Progenitor cell of endocrine pancreas (in vitro differentiated cells): ENCODE data around the gene FBXL22. TPM values are rescaled to one million over a fixed set of nuclear protein-coding genes. Genes with fewer than 3 reads are reported as not detected.

Experiments
- DNase-seq: peaks from one replicate; pipeline ENCODE4 v3.0.0; 2021; ENCODE audit warnings: low spot score; ENCODE audit not compliant: unreplicated experiment
- H3K27ac Mint-ChIP-seq: 2 replicates; pipeline ENCODE4 v1.8.0; 2021; ENCODE audit warnings: mild to moderate bottlenecking, moderate library complexity, mixed read lengths
- H3K27me3 Mint-ChIP-seq: 2 replicates; pipeline ENCODE4 v1.8.0; 2021; ENCODE audit warnings: mixed read lengths
- H3K36me3 Mint-ChIP-seq: 2 replicates; pipeline ENCODE4 v1.8.0; 2022; ENCODE audit warnings: mixed read lengths; ENCODE audit not compliant: insufficient read depth
- H3K4me1 Mint-ChIP-seq: 2 replicates; pipeline ENCODE4 v1.8.0; 2021; ENCODE audit warnings: low read depth, mixed read lengths
- H3K4me3 Mint-ChIP-seq: 2 replicates; pipeline ENCODE4 v1.8.0; 2021; ENCODE audit warnings: low read depth, mild to moderate bottlenecking, moderate library complexity, mixed read lengths
- H3K9me3 Mint-ChIP-seq: 2 replicates; pipeline ENCODE4 v1.8.0; 2021; ENCODE audit warnings: low read depth, mixed read lengths
- total RNA-seq: library from RNA; stranded (reverse); gene quantifications from 2 replicates; pipeline ENCODE4 v1.2.1, GENCODE V29; 2021
- TF ChIP-seq, protein P1 (sequence below): fragments of 200-600 bp; sonication (generic); IDR thresholded peaks from one replicate; pipeline ENCODE4 v1.5.0; 2021; ENCODE audit warnings: antibody characterized with exemption, mild to moderate bottlenecking; ENCODE audit not compliant: unreplicated experiment

Gene FBXL22
- total RNA-seq, 1 donor from 2014 or later: 0.31 TPM

DNA sequence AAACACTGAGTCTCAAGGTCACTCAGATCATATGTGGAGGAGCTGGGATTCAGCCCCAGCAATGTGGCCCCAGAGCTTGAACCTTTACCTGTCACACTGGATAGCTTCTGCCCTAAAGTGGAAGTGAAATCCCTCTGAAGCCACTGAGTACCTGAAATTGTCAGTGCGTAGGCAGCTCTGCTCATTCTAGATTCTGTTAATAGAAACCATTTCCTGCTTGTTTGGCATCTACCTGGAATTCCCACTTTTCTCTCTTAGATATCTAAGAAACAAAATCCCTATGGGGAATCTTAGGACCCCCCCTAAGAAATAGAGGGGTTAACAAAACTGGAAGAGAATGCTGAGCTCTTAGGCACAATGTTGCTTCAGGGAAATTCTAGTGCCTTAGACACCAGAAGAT lies 29.8 kb downstream of the FBXL22 start:
- TF ChIP-seq, protein P1, sequence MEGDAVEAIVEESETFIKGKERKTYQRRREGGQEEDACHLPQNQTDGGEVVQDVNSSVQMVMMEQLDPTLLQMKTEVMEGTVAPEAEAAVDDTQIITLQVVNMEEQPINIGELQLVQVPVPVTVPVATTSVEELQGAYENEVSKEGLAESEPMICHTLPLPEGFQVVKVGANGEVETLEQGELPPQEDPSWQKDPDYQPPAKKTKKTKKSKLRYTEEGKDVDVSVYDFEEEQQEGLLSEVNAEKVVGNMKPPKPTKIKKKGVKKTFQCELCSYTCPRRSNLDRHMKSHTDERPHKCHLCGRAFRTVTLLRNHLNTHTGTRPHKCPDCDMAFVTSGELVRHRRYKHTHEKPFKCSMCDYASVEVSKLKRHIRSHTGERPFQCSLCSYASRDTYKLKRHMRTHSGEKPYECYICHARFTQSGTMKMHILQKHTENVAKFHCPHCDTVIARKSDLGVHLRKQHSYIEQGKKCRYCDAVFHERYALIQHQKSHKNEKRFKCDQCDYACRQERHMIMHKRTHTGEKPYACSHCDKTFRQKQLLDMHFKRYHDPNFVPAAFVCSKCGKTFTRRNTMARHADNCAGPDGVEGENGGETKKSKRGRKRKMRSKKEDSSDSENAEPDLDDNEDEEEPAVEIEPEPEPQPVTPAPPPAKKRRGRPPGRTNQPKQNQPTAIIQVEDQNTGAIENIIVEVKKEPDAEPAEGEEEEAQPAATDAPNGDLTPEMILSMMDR: no peak
- H3K27ac Mint-ChIP-seq: no peak overlapping the region
- no peak for DNase-seq
- no peaks in the 10 kb centered on the region for H3K27me3 Mint-ChIP-seq
- no peaks in the 10 kb centered on the region for H3K9me3 Mint-ChIP-seq
- H3K4me1 Mint-ChIP-seq: no peaks in the 10 kb centered on the region
- peaks cover 34% of the 10 kb centered on the region for H3K36me3 Mint-ChIP-seq
- no peak overlapping the region for H3K4me3 Mint-ChIP-seq

DNA sequence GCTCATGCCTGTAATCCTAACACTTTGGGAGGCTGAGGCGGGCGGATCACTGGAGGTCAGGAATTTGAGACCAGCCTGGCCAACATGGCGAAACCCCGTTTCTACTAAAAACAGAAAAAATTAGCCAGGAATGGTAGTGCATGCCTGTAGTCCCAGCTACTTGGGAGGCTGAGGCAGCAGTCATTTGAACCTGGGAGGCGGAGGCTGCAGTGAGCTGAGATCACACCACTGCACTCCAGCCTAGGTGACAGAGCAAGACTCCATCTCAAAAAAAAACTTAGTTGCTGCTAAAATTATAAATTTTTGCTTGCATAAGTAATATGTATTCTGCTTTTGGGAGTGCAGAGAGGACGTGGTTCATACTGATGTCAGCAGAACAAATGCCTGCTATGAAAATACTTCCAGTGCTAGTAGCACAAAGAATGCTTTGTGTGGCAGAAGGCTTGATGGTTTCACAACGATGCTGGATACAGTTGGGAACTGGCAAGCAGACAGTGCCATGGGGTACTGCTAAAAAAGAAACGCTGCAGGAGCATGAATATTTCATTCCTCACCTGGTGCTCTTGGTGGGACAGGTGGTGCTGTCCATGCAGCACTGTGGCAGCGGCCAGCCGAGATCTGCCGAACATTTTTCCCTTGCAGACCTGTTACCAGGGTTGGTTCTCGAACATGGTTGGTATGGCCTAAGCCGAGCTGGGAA lies 31.1 kb downstream of the FBXL22 start:
- H3K9me3 Mint-ChIP-seq: no peaks in the 10 kb centered on the region
- no peaks in the 10 kb centered on the region for H3K27me3 Mint-ChIP-seq
- H3K36me3 Mint-ChIP-seq: peaks cover 32% of the 10 kb centered on the region
- no peak for DNase-seq
- no peaks in the 10 kb centered on the region for H3K4me1 Mint-ChIP-seq
- no peak overlapping the region for H3K27ac Mint-ChIP-seq
- no peak overlapping the region for H3K4me3 Mint-ChIP-seq
- TF ChIP-seq, protein P1: no peak

DNA sequence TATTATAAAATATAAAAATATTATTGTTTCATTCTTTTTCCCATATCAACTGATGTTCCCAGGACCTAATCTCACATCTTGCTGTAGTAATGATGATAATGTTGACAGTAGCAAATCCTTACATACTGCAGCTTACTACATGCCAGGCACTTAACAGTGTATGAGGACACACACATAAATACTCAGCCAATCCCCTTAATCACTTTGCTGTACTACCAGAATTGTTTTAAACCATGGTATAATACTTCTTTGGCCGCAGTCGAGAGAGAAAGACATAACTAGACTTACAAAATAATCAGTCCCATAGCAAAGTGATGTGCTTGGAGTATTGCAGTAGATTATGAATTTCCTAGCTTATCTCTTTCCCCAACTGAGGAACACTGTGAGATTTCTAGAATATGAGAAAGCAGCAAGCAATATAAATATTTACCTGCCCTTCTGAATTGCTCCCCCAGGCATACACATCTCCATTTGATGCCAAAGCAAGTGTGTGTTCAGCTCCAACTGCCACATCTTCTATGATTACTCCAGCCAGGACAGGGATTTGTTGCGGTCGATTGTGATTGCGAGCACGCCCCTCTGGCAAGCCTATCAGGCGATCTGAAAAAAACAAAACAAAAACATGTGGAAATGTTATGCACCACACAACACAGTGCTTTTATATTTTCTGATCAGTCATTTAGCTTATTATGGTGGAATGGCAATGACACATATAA lies 33.0 kb downstream of the FBXL22 start:
- TF ChIP-seq, protein P1: no peak
- no peak for DNase-seq
- no peaks in the 10 kb centered on the region for H3K27me3 Mint-ChIP-seq
- H3K4me1 Mint-ChIP-seq: no peaks in the 10 kb centered on the region
- H3K36me3 Mint-ChIP-seq: peaks cover 35% of the 10 kb centered on the region
- no peak overlapping the region for H3K4me3 Mint-ChIP-seq
- no peaks in the 10 kb centered on the region for H3K9me3 Mint-ChIP-seq
- no peak overlapping the region for H3K27ac Mint-ChIP-seq

DNA sequence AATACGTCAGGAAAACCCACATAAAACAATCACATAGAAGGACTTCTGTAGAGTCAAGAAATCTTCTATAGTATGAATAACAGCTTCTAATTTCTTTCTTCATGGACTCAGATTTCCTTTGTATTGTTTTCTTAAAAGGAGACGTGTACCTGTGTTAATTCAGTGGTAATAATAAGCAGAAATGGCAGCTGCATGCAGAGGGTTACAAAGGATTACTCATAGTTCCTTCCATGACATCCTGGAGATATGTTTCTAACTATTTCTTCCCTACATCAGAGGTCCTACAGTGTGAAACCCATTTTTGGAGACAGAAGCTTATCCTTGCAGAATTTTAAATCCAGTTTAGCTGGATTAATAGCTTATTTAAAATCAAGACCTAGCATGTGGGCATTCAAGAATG lies 36.1 kb downstream of the FBXL22 start:
- Mint-ChIP-seq H3K27ac (no peak overlapping the region), H3K4me3 (no peak overlapping the region), H3K36me3 (peaks cover 39% of the 10 kb centered on the region), H3K4me1 (no peaks in the 10 kb centered on the region), H3K27me3 (no peaks in the 10 kb centered on the region), H3K9me3 (no peaks in the 10 kb centered on the region)
- TF ChIP-seq, protein P1: no peak
- DNase-seq: no peak

DNA sequence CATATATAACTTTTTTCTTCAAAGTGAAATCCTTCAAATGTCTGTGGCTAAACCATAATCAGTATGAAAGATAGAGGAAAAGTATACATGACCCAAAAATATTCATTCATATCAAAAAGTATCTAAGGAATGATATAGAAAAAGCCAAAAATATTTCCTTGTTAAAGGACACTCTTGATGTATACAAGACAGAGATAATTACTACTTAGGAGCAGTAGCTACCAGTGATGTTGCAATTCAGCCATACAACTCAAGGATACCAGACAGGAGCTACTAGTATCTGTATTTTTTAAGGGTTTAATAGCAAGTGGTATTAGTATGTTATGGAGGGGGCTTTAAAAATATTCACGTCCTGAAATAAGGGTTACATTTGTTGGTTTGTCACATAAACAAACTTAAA lies 37.0 kb downstream of the FBXL22 start:
- DNase-seq: no peak
- Mint-ChIP-seq H3K27ac (no peak overlapping the region), H3K36me3 (peaks cover 35% of the 10 kb centered on the region), H3K4me3 (no peak overlapping the region), H3K9me3 (no peaks in the 10 kb centered on the region), H3K4me1 (no peaks in the 10 kb centered on the region), H3K27me3 (no peaks in the 10 kb centered on the region)
- TF ChIP-seq, protein P1: no peak
